UCSD-AML1 (cell line): Measurements from ENCODE around the gene PNKD.
"Not testable (repeated sequence)": the region's sequence is repeated elsewhere in the genome, so short reads cannot be mapped to it uniquely, and the experiment has no call there.

ENCODE experiments used
- DNase-seq: peaks from one replicate; lab custom pipeline; 2025; ENCODE audit not compliant: unreplicated experiment; lab: John Stamatoyannopoulos, UW

The PNKD gene

GRCh38 chr2:218272531-218273212 is 2.4 kb downstream of the PNKD start:
- DNase-seq, result peak; percentile 78

- DNase-seq, result not testable (repeated sequence)
Measured at GRCh38 chr2:218273214-218273907, 3.0 kb downstream of the PNKD start.

GRCh38 chr2:218273908-218274249 is 3.6 kb downstream of the PNKD start:
- DNase-seq, result no peak

GRCh38 chr2:218274586-218274985 is 4.3 kb downstream of the PNKD start:
- no peak for DNase-seq

- DNase-seq, result no peak
Measured at GRCh38 chr2:218275371-218276072, 5.2 kb downstream of the PNKD start.

- no peak for DNase-seq
Measured at GRCh38 chr2:218276986-218277755, 6.9 kb downstream of the PNKD start.

GRCh38 chr2:218277921-218278320 is 7.6 kb downstream of the PNKD start:
- no peak for DNase-seq

- no peak for DNase-seq
Measured at GRCh38 chr2:218278531-218279360, 8.4 kb downstream of the PNKD start.

- DNase-seq, result no peak
Measured at GRCh38 chr2:218280260-218280870, 10.0 kb downstream of the PNKD start.

GRCh38 chr2:218281449-218281848 is 11.1 kb downstream of the PNKD start:
- DNase-seq, result no peak

- DNase-seq, result no peak
Measured at GRCh38 chr2:218282173-218282991, 12.1 kb downstream of the PNKD start.

- no peak for DNase-seq
Measured at GRCh38 chr2:218284106-218284811, 13.9 kb downstream of the PNKD start.

GRCh38 chr2:218285604-218286003 is 15.3 kb downstream of the PNKD start:
- no peak for DNase-seq

GRCh38 chr2:218286570-218287459 is 16.5 kb downstream of the PNKD start:
- peak; percentile 78 for DNase-seq

GRCh38 chr2:218289639-218290315 is 19.5 kb downstream of the PNKD start:
- DNase-seq, result no peak

GRCh38 chr2:218290316-218291261 is 20.3 kb downstream of the PNKD start:
- DNase-seq, result peak; percentile 37
